GM23248 (cell line): Measurements from ENCODE around the gene KDM3B.

Experiments
- EZH2 ChIP-seq: fragments of 200-600 bp; sonication (generic); IDR thresholded peaks from 2 replicates; pipeline ENCODE4 v1.6.1; 2018; ENCODE audit warnings: antibody characterized with exemption, mild to moderate bottlenecking; ENCODE audit not compliant: insufficient read depth, poor library complexity, severe bottlenecking
- EZH2phosphoT487 ChIP-seq: fragments of 200-600 bp; sonication (generic); IDR thresholded peaks from 2 replicates; pipeline ENCODE4 v1.6.1; 2018; ENCODE audit warnings: antibody characterized with exemption, moderate library complexity, mild to moderate bottlenecking, low read depth; ENCODE audit not compliant: insufficient read depth

GRCh38 chr5:138364576-138364975, 12.1 kb downstream of the KDM3B start:
- TF ChIP-seq EZH2phosphoT487 (no peak), EZH2 (no peak)
